RWPE2 (cell line): ENCODE results near the gene DAAM1.

Experiments used
- ATAC-seq: fragments of 200-7000 bp; cut with Tn5 transposase; 3 replicates; pipeline ENCODE4 v1.9.1; 2021; ENCODE audit warnings: low read depth
- DNase-seq: peaks from one replicate; pipeline ENCODE4 v3.0.0-alpha.2; 2020; ENCODE audit warnings: low spot score
- H3K27ac ChIP-seq: fragments of 450-650 bp; 2 replicates; pipeline ENCODE4 v1.5.1; 2017; ENCODE audit warnings: mild to moderate bottlenecking; ENCODE audit not compliant: poor library complexity, severe bottlenecking
- H3K27me3 ChIP-seq: fragments of 250-450 bp; sonication (Bioruptor Pico); 2 replicates; pipeline ENCODE4 v1.5.1; 2021; ENCODE audit warnings: mild to moderate bottlenecking, moderate library complexity; ENCODE audit not compliant: insufficient read depth, poor library complexity, severe bottlenecking
- H3K36me3 ChIP-seq: fragments of 250-450 bp; sonication (Bioruptor Pico); 2 replicates; pipeline ENCODE4 v1.5.1; 2020; ENCODE audit warnings: low read depth, mild to moderate bottlenecking, moderate library complexity
- H3K4me1 ChIP-seq: fragments of 250-450 bp; sonication (Bioruptor Pico); 2 replicates; pipeline ENCODE4 v1.5.1; 2021; ENCODE audit warnings: mild to moderate bottlenecking, moderate library complexity; ENCODE audit not compliant: insufficient read depth, poor library complexity, severe bottlenecking
- H3K4me3 ChIP-seq: fragments of 250-450 bp; sonication (Bioruptor Pico); 2 replicates; pipeline ENCODE4 v1.5.1; 2021; ENCODE audit warnings: mild to moderate bottlenecking, moderate library complexity; ENCODE audit not compliant: severe bottlenecking
- H3K9me3 ChIP-seq: fragments of 250-450 bp; sonication (Bioruptor Pico); 2 replicates; pipeline ENCODE4 v1.5.1; 2021; ENCODE audit warnings: mild to moderate bottlenecking, moderate library complexity; ENCODE audit not compliant: severe bottlenecking
- CTCF ChIP-seq: fragments of 450-650 bp; IDR thresholded peaks from one replicate; pipeline ENCODE4 v1.5.1; 2017; ENCODE audit warnings: mild to moderate bottlenecking, moderate library complexity; ENCODE audit not compliant: poor library complexity, severe bottlenecking

DAAM1 gene

GRCh38 chr14:59177262-59177661, 11.2 kb upstream of the DAAM1 start:
- H3K27me3 ChIP-seq = no peaks in the 10 kb centered on the region
- no peaks in the 10 kb centered on the region for H3K9me3 ChIP-seq
- TF ChIP-seq CTCF = no peak
- H3K4me3 ChIP-seq = no peak overlapping the region
- no peaks in the 10 kb centered on the region for H3K4me1 ChIP-seq
- ATAC-seq (no peak), DNase-seq (no peak)
- H3K27ac ChIP-seq = no peak overlapping the region
- H3K36me3 ChIP-seq = no peaks in the 10 kb centered on the region

- no peaks in the 10 kb centered on the region for H3K27me3 ChIP-seq
- H3K4me1 ChIP-seq = no peaks in the 10 kb centered on the region
- no peak overlapping the region for H3K4me3 ChIP-seq
- no peak overlapping the region for H3K27ac ChIP-seq
- TF ChIP-seq CTCF = no peak
- H3K36me3 ChIP-seq = no peaks in the 10 kb centered on the region
- DNase-seq (no peak), ATAC-seq (no peak)
- H3K9me3 ChIP-seq = no peaks in the 10 kb centered on the region
Observed at GRCh38 chr14:59181791-59182190, 6.7 kb upstream of the DAAM1 start.

- no peaks in the 10 kb centered on the region for H3K27me3 ChIP-seq
- peaks cover 4% of the 10 kb centered on the region for H3K4me1 ChIP-seq
- no peak for ATAC-seq
- DNase-seq = no peak
- H3K9me3 ChIP-seq = no peaks in the 10 kb centered on the region
- H3K4me3 ChIP-seq = no peak overlapping the region
- no peak overlapping the region for H3K27ac ChIP-seq
- no peaks in the 10 kb centered on the region for H3K36me3 ChIP-seq
- TF ChIP-seq CTCF = no peak
Observed at GRCh38 chr14:59182641-59183040, 5.8 kb upstream of the DAAM1 start.

- Histone ChIP-seq H3K4me1 (peaks cover 4% of the 10 kb centered on the region), H3K27ac (no peak overlapping the region), H3K36me3 (no peaks in the 10 kb centered on the region), H3K27me3 (no peaks in the 10 kb centered on the region), H3K4me3 (no peak overlapping the region), H3K9me3 (no peaks in the 10 kb centered on the region)
- DNase-seq (no peak), ATAC-seq (no peak)
- TF ChIP-seq CTCF = no peak
Observed at GRCh38 chr14:59183150-59183549, 5.3 kb upstream of the DAAM1 start.

- H3K4me3 ChIP-seq = no peak overlapping the region
- no peaks in the 10 kb centered on the region for H3K36me3 ChIP-seq
- H3K27me3 ChIP-seq = no peaks in the 10 kb centered on the region
- H3K27ac ChIP-seq = no peak overlapping the region
- no peak for ATAC-seq
- TF ChIP-seq CTCF = no peak
- H3K9me3 ChIP-seq = no peaks in the 10 kb centered on the region
- no peak for DNase-seq
- peaks cover 4% of the 10 kb centered on the region for H3K4me1 ChIP-seq
Observed at GRCh38 chr14:59184396-59184795, 4.1 kb upstream of the DAAM1 start.
